ENCODE data around the gene INO80E.

GRCh38 chr16:29961127-29961478 lies 34.9 kb upstream of the INO80E start:
- TF ChIP-seq ZNF274 (IDR thresholded peaks at IDR 0.05; ENCODE audit: low read depth, low read length) = no peak
- TF ChIP-seq CEBPB (IDR thresholded peaks at IDR 0.05; ENCODE audit: low read depth) = no peak

Data from HCT116 (cell line).